GM12878 (cell line): ENCODE data around the gene MSH5. TPM values are rescaled to one million over a fixed set of nuclear protein-coding genes. Genes with fewer than 3 reads are reported as not detected.

Experiments
- ATAC-seq: fragments of 200-7000 bp; cut with Tn5 transposase; 3 replicates; pipeline ENCODE4 v1.9.1; 2020; ENCODE audit warnings: mild to moderate bottlenecking, moderate library complexity
- BruUV-seq: library from RNA; stranded (reverse); fragments of 400-500 nt; replicated peaks from 2 replicates; lab custom pipeline; 2021; lab: Mats Ljungman, UMichigan
- CTCF ChIA-PET: fragments of 300-600 bp; sonication (Branson Sonifier 250); formaldehyde crosslinking; extraction: SDS; loops from one replicate; lab custom pipeline; 2021; ENCODE audit warnings: inconsistent platforms; lab: Yijun Ruan, JAX
- POLR2A ChIA-PET: fragments of 350-600 bp; formaldehyde crosslinking; extraction: SDS; loops from one replicate; lab custom pipeline; 2021; ENCODE audit warnings: inconsistent platforms; lab: Charles Lee
- RAD21 ChIA-PET: fragments of 300-600 bp; sonication (Branson Sonifier 250); formaldehyde crosslinking; loops from one replicate; lab custom pipeline; 2023; ENCODE audit warnings: antibody characterized with exemption; ENCODE audit not compliant: unreplicated experiment; lab: Charles Lee
- SMC1A ChIA-PET: fragments of 300-600 bp; sonication (Branson Sonifier 250); formaldehyde crosslinking; loops from one replicate; lab custom pipeline; 2023; ENCODE audit not compliant: unreplicated experiment, uncharacterized antibody; lab: Charles Lee
- DNase-seq: peaks from one replicate; pipeline ENCODE4 v3.0.0-alpha.2; 2011; ENCODE audit warnings: low read depth, low spot score
- FAIRE-seq: peaks from 3 replicates; lab custom pipeline; 2011; peaks lifted over from hg19 to GRCh38; lab: Jason Lieb, UNC
- H2AFZ ChIP-seq: 2 replicates; pipeline ENCODE4 v1.6.0; 2011; ENCODE audit warnings: low read depth, low read length, control low read depth; ENCODE audit not compliant: control insufficient read depth
- H3K27ac ChIP-seq: 2 replicates; pipeline ENCODE4 v1.5.1; 2011; ENCODE audit warnings: control low read depth; ENCODE audit not compliant: control insufficient read depth, insufficient read depth
- H3K27me3 ChIP-seq, 2 experiments: replicated peaks in 1 of 2; 2 replicates each; pipeline versions ENCODE4 v1.6.0 to v1.6.1; 2011; ENCODE audit warnings: low read length in 1 of 2; ENCODE audit not compliant: control insufficient read depth in 2 of 2, insufficient read depth in 2 of 2
- H3K36me3 ChIP-seq, 2 experiments: 2 replicates each; pipeline ENCODE4 v1.5.1; 2011; ENCODE audit warnings: low read length in 1 of 2; ENCODE audit not compliant: control insufficient read depth in 2 of 2, insufficient read depth in 2 of 2
- H3K4me1 ChIP-seq: 2 replicates; pipeline ENCODE4 v1.6.1; 2011; ENCODE audit warnings: mild to moderate bottlenecking, low read length, moderate library complexity, mixed read lengths; ENCODE audit not compliant: control insufficient read depth, insufficient read depth
- H3K4me2 ChIP-seq: 2 replicates; pipeline ENCODE4 v1.6.0; 2011; ENCODE audit warnings: control low read depth; ENCODE audit not compliant: control insufficient read depth, insufficient read depth
- H3K4me3 ChIP-seq: fragments of 200-600 bp; sonication (generic); 2 replicates; pipeline ENCODE4 v1.5.1; 2016
- H3K79me2 ChIP-seq: 2 replicates; pipeline ENCODE4 v1.6.0; 2011; ENCODE audit warnings: low read length; ENCODE audit not compliant: control insufficient read depth, insufficient read depth
- H3K9ac ChIP-seq: 2 replicates; pipeline ENCODE4 v1.8.0; 2011; ENCODE audit warnings: low read length, control low read depth, mixed read lengths; ENCODE audit not compliant: control insufficient read depth, insufficient read depth
- H3K9me3 ChIP-seq: replicated peaks from 3 replicates; pipeline ENCODE4 v1.5.1; 2011; ENCODE audit warnings: mild to moderate bottlenecking, low read length; ENCODE audit not compliant: control insufficient read depth, insufficient read depth
- H4K20me1 ChIP-seq: 2 replicates; pipeline ENCODE4 v1.6.0; 2011; ENCODE audit not compliant: control insufficient read depth, insufficient read depth
- BMI1 ChIP-seq: fragments of 450-650 bp; IDR thresholded peaks from 2 replicates; pipeline ENCODE4 v1.6.1; 2016; ENCODE audit warnings: mild to moderate bottlenecking, moderate library complexity, borderline replicate concordance
- CEBPZ ChIP-seq: fragments of 150-350 bp; IDR thresholded peaks from 2 replicates; pipeline ENCODE4 v1.6.1; 2016; ENCODE audit warnings: low read depth, low read length
- CREB1 ChIP-seq: IDR thresholded peaks from 2 replicates; pipeline ENCODE4 v1.6.1; 2012; ENCODE audit warnings: low read depth, mild to moderate bottlenecking, inconsistent platforms
- CTCF ChIP-seq, 3 experiments: IDR thresholded peaks in 2 of 3; conservative IDR thresholded peaks in 1 of 3; 2 replicates each; pipeline ENCODE4 v1.5.1; 2011; ENCODE audit warnings: low read depth in 3 of 3, low read length in 3 of 3, mild to moderate bottlenecking in 3 of 3, control low read depth in 2 of 3, moderate library complexity in 2 of 3, inconsistent platforms in 1 of 3, mixed read lengths in 1 of 3; ENCODE audit not compliant: control insufficient read depth in 2 of 3, insufficient read depth in 1 of 3; ENCODE audit errors: extremely low read depth in 1 of 3
- IRF4 ChIP-seq: IDR thresholded peaks from 2 replicates; pipeline ENCODE4 v1.6.1; 2011; ENCODE audit warnings: low read depth, low read length
- MTA3 ChIP-seq: IDR thresholded peaks from 2 replicates; pipeline ENCODE4 v1.6.1; 2012; ENCODE audit warnings: low read length, inconsistent platforms, borderline replicate concordance
- POU2F2 ChIP-seq: IDR thresholded peaks from 3 replicates; pipeline ENCODE4 v1.6.1; 2011; ENCODE audit warnings: low read depth, mild to moderate bottlenecking, low read length, borderline replicate concordance
- REST ChIP-seq: IDR thresholded peaks from 2 replicates; pipeline ENCODE4 v1.6.1; 2012; ENCODE audit warnings: mild to moderate bottlenecking, low read depth, low read length
- YBX1 ChIP-seq: fragments of 450-650 bp; IDR thresholded peaks from 2 replicates; pipeline ENCODE4 v1.6.1; 2016; ENCODE audit warnings: antibody characterized with exemption
- ZBTB11 ChIP-seq: fragments of 450-650 bp; formaldehyde crosslinking; IDR thresholded peaks from 2 replicates; pipeline ENCODE4 v1.5.0; 2022; ENCODE audit warnings: mild to moderate bottlenecking, missing genetic modification characterization
- WGBS: methylation state at CpG from one replicate; pipeline ENCODE4 v1.1.6; 2016; ENCODE audit warnings: low lambda C conversion rate; ENCODE audit not compliant: insufficient replicate concordance, insufficient coverage; ENCODE audit errors: missing lambda C conversion rate; 5-methylcytosine and 5-hydroxymethylcytosine counted together
- in situ Hi-C: fragments of 300-500 bp; cut with MboI; formaldehyde crosslinking; loops from 9 replicates; pipeline ENCODE4 v1.14.3; 2018; ENCODE audit warnings: mixed read lengths
- intact Hi-C: fragments of 100-400 bp; cut with micrococcal nuclease; formaldehyde crosslinking; loops from one replicate; pipeline ENCODE4 v1.14.2; 2022; ENCODE audit not compliant: unreplicated experiment
- polyA plus RNA-seq, 11 experiments: library from polyadenylated mRNA; depleted of rRNA in 4 of 11; unstranded in 6 of 11; stranded (reverse) in 5 of 11; fragments of >200 nt; fragmentation: Nextera tagmentation in 4 of 11; fragmentation: Illumina TruSeq in 1 of 11; extraction: Ambion mirVana in 4 of 11; extraction: Trizol in 1 of 11; gene quantifications; 1 replicate in 1 of 11; 2 replicates in 10 of 11; pipeline versions ENCODE4 v1.2.1 to v1.2.3, GENCODE V29; 2011 to 2016; ENCODE audit warnings: inconsistent platforms in 2 of 11, missing spikeins in 2 of 11, low read depth in 1 of 11
- total RNA-seq, 4 experiments: library from RNA; depleted of rRNA in 3 of 4; stranded (reverse); fragments of >200 nt in 3 of 4; fragmentation: Illumina TruSeq in 1 of 4; extraction: Trizol in 1 of 4; gene quantifications; 2 replicates each; pipeline versions ENCODE4 v1.2.1 to v1.2.3, GENCODE V29; 2013 to 2021

Gene MSH5
- total and polyA plus RNA-seq, 10 of the 15 experiments (the other 5 are each of a cell fraction or from before 2014, with no cell fraction given), result 9.1 to 52.7 (median 30.0) TPM

- POLR2A ChIA-PET, result interaction anchor here (1.6 to 9.7 kb wide), 3 partner anchors 73 to 101 kb away, joined by 3 to 158 read pairs (median 122); partner anchors contain the start of genes HSPA1B and LSM2
- Histone ChIP-seq H3K27ac (peak overlapping the region; percentile 99; the same call in 1 of the 2 replicates), H3K9me3 (no peaks in the 10 kb centered on the region), H3K4me1 (peaks cover 31% of the 10 kb centered on the region), H3K9ac (peak overlapping the region; percentile 98), H3K4me3 (peak overlapping the region; percentile 100; the same call in 1 of the 2 replicates), H3K36me3 (peaks cover 6 to 15% of the 10 kb centered on the region in 2 experiments; a peak in 3 of 4 replicates), H3K27me3 (no peaks in the 10 kb centered on the region), H3K4me2 (peak overlapping the region; percentile 99), H3K79me2 (peaks cover 40% of the 10 kb centered on the region), H4K20me1 (0 out of 2 replicates have a peak, but pooled peaks cover 4% of the 10 kb centered on the region), H2AFZ (no peak overlapping the region)
- CTCF ChIA-PET, result interaction anchor here (1.1 to 15.8 kb wide), 3 partner anchors 9 to 38 kb away, joined by 4 to 208 read pairs (median 4); no protein-coding TSS in a partner anchor
- RAD21 ChIA-PET, result interaction anchor here (1.2 to 2.5 kb wide), 2 partner anchors 36 to 96 kb away, joined by 3 to 9 read pairs; no protein-coding TSS in a partner anchor
- SMC1A ChIA-PET, result interaction anchor here (2.2 kb wide), 1 partner anchor 87 kb away, joined by 5 read pairs; no protein-coding TSS in a partner anchor
- in situ Hi-C loops, result no loop called here
- no peak for DNase-seq
- intact Hi-C loops, result loop anchor here (5.0 kb wide), 1 partner anchor 51 kb away; the partner anchor contains the start of gene LY6G5C
- ATAC-seq, result no peak
- no TSS peak for BruUV-seq
- FAIRE-seq, result no peak
- 75% methylated on average over 4 of the region's 4 CpGs for WGBS
- TF ChIP-seq REST (no peak), BMI1 (no peak), POU2F2 (no peak), MTA3 (no peak), ZBTB11 (CRISPR knock-in tag) (no peak), YBX1 (no peak), CREB1 (no peak), CTCF (IDR thresholded peaks at IDR 0.05 in 2 of 3, conservative IDR thresholded peaks at IDR 0.05 in 1 of 3; ENCODE audit: control insufficient read depth in 2 of 3, extremely low read depth in 1 of 3, insufficient read depth in 1 of 3, low read depth in 3 of 3, low read length in 3 of 3) (no peak), IRF4 (no peak), CEBPZ (no peak)
Measured at GRCh38 chr6:31733734-31734133, 6.1 kb upstream of the MSH5 start.
